ENCODE results near the gene CD55.
"Not testable (repeated sequence)": the region's sequence is repeated elsewhere in the genome, so short reads cannot be mapped to it uniquely, and the experiment has no call there.

CD55 gene

GRCh38 chr1:207314816-207315215, 6.7 kb upstream of the CD55 start:
- H3K9ac ChIP-seq (ENCODE audit: low read length in 5 of 5): no peak overlapping the region
- H3K4me3 ChIP-seq (ENCODE audit: low read depth in 1 of 5, low read length in 5 of 5): no peak overlapping the region
- no peaks in the 10 kb centered on the region for H3K27me3 ChIP-seq (ENCODE audit: control insufficient read depth in 5 of 5, insufficient read depth in 4 of 5, low read length in 5 of 5)
- H3K9me3 ChIP-seq (ENCODE audit: control insufficient read depth in 5 of 5, low read length in 5 of 5): no peaks in the 10 kb centered on the region
- H3K27ac ChIP-seq (ENCODE audit: low read depth, low read length): no peak overlapping the region
- peaks cover 0 to 7% (median 0%) of the 10 kb centered on the region in 5 donors for H3K4me1 ChIP-seq (ENCODE audit: control insufficient read depth in 5 of 5, insufficient read depth in 5 of 5, low read length in 5 of 5)
- H3K36me3 ChIP-seq (ENCODE audit: control insufficient read depth in 5 of 5, insufficient read depth in 5 of 5, low read length in 5 of 5): no peaks in the 10 kb centered on the region

- no peaks in the 10 kb centered on the region for H3K27me3 ChIP-seq (ENCODE audit: control insufficient read depth in 5 of 5, insufficient read depth in 4 of 5, low read length in 5 of 5)
These were observed 6.0 kb upstream of the CD55 start for GRCh38 chr1:207315435-207315834.

GRCh38 chr1:207316141-207316540, 5.3 kb upstream of the CD55 start:
- Histone ChIP-seq H3K9ac (ENCODE audit: low read length in 5 of 5) (no peak overlapping the region), H3K4me3 (ENCODE audit: low read depth in 1 of 5, low read length in 5 of 5) (no peak overlapping the region), H3K36me3 (ENCODE audit: control insufficient read depth in 5 of 5, insufficient read depth in 5 of 5, low read length in 5 of 5) (no peaks in the 10 kb centered on the region), H3K27ac (ENCODE audit: low read depth, low read length) (no peak overlapping the region), H3K27me3 (ENCODE audit: control insufficient read depth in 5 of 5, insufficient read depth in 4 of 5, low read length in 5 of 5) (no peaks in the 10 kb centered on the region), H3K4me1 (ENCODE audit: control insufficient read depth in 5 of 5, insufficient read depth in 5 of 5, low read length in 5 of 5) (peaks cover 0 to 9% (median 0%) of the 10 kb centered on the region in 5 donors), H3K9me3 (ENCODE audit: control insufficient read depth in 5 of 5, low read length in 5 of 5) (no peaks in the 10 kb centered on the region)

More at GRCh38 chr1:207315435-207315834, 6.0 kb upstream of the CD55 start:
- Histone ChIP-seq H3K4me3 (ENCODE audit: low read depth in 1 of 5, low read length in 5 of 5) (no peak overlapping the region), H3K9ac (ENCODE audit: low read length in 5 of 5) (no peak overlapping the region), H3K27ac (ENCODE audit: low read depth, low read length) (no peak overlapping the region), H3K36me3 (ENCODE audit: control insufficient read depth in 5 of 5, insufficient read depth in 5 of 5, low read length in 5 of 5) (no peaks in the 10 kb centered on the region), H3K9me3 (ENCODE audit: control insufficient read depth in 5 of 5, low read length in 5 of 5) (no peaks in the 10 kb centered on the region), H3K4me1 (ENCODE audit: control insufficient read depth in 5 of 5, insufficient read depth in 5 of 5, low read length in 5 of 5) (peaks cover 0 to 5% (median 0%) of the 10 kb centered on the region in 5 donors)

- peaks cover 0 to 11% (median 0%) of the 10 kb centered on the region in 5 donors for H3K4me1 ChIP-seq (ENCODE audit: control insufficient read depth in 5 of 5, insufficient read depth in 5 of 5, low read length in 5 of 5)
- H3K27me3 ChIP-seq (ENCODE audit: control insufficient read depth in 5 of 5, insufficient read depth in 4 of 5, low read length in 5 of 5): no peaks in the 10 kb centered on the region
- H3K9me3 ChIP-seq (ENCODE audit: control insufficient read depth in 5 of 5, low read length in 5 of 5): no peaks in the 10 kb centered on the region
- no peaks in the 10 kb centered on the region for H3K36me3 ChIP-seq (ENCODE audit: control insufficient read depth in 5 of 5, insufficient read depth in 5 of 5, low read length in 5 of 5)
- H3K4me3 ChIP-seq (ENCODE audit: low read depth in 1 of 5, low read length in 5 of 5): no peak overlapping the region
- H3K27ac ChIP-seq (ENCODE audit: low read depth, low read length): no peak overlapping the region
- H3K9ac ChIP-seq (ENCODE audit: low read length in 5 of 5): no peak overlapping the region
These were observed 4.7 kb upstream of the CD55 start for GRCh38 chr1:207316622-207317391.

- H3K4me1 ChIP-seq (ENCODE audit: control insufficient read depth in 5 of 5, insufficient read depth in 5 of 5, low read length in 5 of 5): peaks cover 2 to 18% (median 7%) of the 10 kb centered on the region in 5 donors
- no peaks in the 10 kb centered on the region for H3K27me3 ChIP-seq (ENCODE audit: control insufficient read depth in 5 of 5, insufficient read depth in 4 of 5, low read length in 5 of 5)
- H3K9ac ChIP-seq (ENCODE audit: low read length in 5 of 5): no peak overlapping the region
- no peaks in the 10 kb centered on the region for H3K9me3 ChIP-seq (ENCODE audit: control insufficient read depth in 5 of 5, low read length in 5 of 5)
- H3K4me3 ChIP-seq (ENCODE audit: low read depth in 1 of 5, low read length in 5 of 5): no peak overlapping the region
- no peak overlapping the region for H3K27ac ChIP-seq (ENCODE audit: low read depth, low read length)
- H3K36me3 ChIP-seq (ENCODE audit: control insufficient read depth in 5 of 5, insufficient read depth in 5 of 5, low read length in 5 of 5): no peaks in the 10 kb centered on the region
These were observed 3.9 kb upstream of the CD55 start for GRCh38 chr1:207317561-207317960.

- H3K9ac ChIP-seq (ENCODE audit: low read length in 5 of 5): no peak overlapping the region
- H3K27ac ChIP-seq (ENCODE audit: low read depth, low read length): no peak overlapping the region
- H3K27me3 ChIP-seq (ENCODE audit: control insufficient read depth in 5 of 5, insufficient read depth in 4 of 5, low read length in 5 of 5): no peaks in the 10 kb centered on the region
- H3K4me3 ChIP-seq (ENCODE audit: low read depth in 1 of 5, low read length in 5 of 5): no peak overlapping the region
- peaks cover 2 to 19% (median 10%) of the 10 kb centered on the region in 5 donors for H3K4me1 ChIP-seq (ENCODE audit: control insufficient read depth in 5 of 5, insufficient read depth in 5 of 5, low read length in 5 of 5)
- H3K36me3 ChIP-seq (ENCODE audit: control insufficient read depth in 5 of 5, insufficient read depth in 5 of 5, low read length in 5 of 5): no peaks in the 10 kb centered on the region
- no peaks in the 10 kb centered on the region for H3K9me3 ChIP-seq (ENCODE audit: control insufficient read depth in 5 of 5, low read length in 5 of 5)
These were observed 3.3 kb upstream of the CD55 start for GRCh38 chr1:207318072-207318619.

- no peaks in the 10 kb centered on the region for H3K9me3 ChIP-seq (ENCODE audit: control insufficient read depth in 5 of 5, low read length in 5 of 5)
- no peak overlapping the region for H3K27ac ChIP-seq (ENCODE audit: low read depth, low read length)
- H3K27me3 ChIP-seq (ENCODE audit: control insufficient read depth in 5 of 5, insufficient read depth in 4 of 5, low read length in 5 of 5): no peaks in the 10 kb centered on the region
- no peak overlapping the region for H3K4me3 ChIP-seq (ENCODE audit: low read depth in 1 of 5, low read length in 5 of 5)
- peaks cover 2 to 27% (median 18%) of the 10 kb centered on the region in 5 donors for H3K4me1 ChIP-seq (ENCODE audit: control insufficient read depth in 5 of 5, insufficient read depth in 5 of 5, low read length in 5 of 5)
- H3K9ac ChIP-seq (ENCODE audit: low read length in 5 of 5): no peak overlapping the region
- H3K36me3 ChIP-seq (ENCODE audit: control insufficient read depth in 5 of 5, insufficient read depth in 5 of 5, low read length in 5 of 5): peaks cover 0 to 3% (median 0%) of the 10 kb centered on the region in 5 donors
These were observed 2.3 kb upstream of the CD55 start for GRCh38 chr1:207319199-207319598.

- H3K36me3 ChIP-seq (ENCODE audit: control insufficient read depth in 5 of 5, insufficient read depth in 5 of 5, low read length in 5 of 5); H3K4me3 ChIP-seq (ENCODE audit: low read depth in 1 of 5, low read length in 5 of 5); H3K9ac ChIP-seq (ENCODE audit: low read length in 5 of 5); H3K9me3 ChIP-seq (ENCODE audit: control insufficient read depth in 5 of 5, low read length in 5 of 5); H3K27me3 ChIP-seq (ENCODE audit: control insufficient read depth in 5 of 5, insufficient read depth in 4 of 5, low read length in 5 of 5); H3K27ac ChIP-seq (ENCODE audit: low read depth, low read length): not testable (repeated sequence)
- peaks cover 2 to 27% (median 18%) of the 10 kb centered on the region in 5 donors for H3K4me1 ChIP-seq (ENCODE audit: control insufficient read depth in 5 of 5, insufficient read depth in 5 of 5, low read length in 5 of 5)
These were observed 1.4 kb upstream of the CD55 start for GRCh38 chr1:207320105-207320504.

GRCh38 chr1:207321790-207322645, 540 bp downstream of the CD55 start:
- Histone ChIP-seq H3K4me1 (ENCODE audit: control insufficient read depth in 5 of 5, insufficient read depth in 5 of 5, low read length in 5 of 5) (peaks cover 2 to 23% (median 15%) of the 10 kb centered on the region in 5 donors), H3K4me3 (ENCODE audit: low read depth in 1 of 5, low read length in 5 of 5) (peak overlapping the region; percentile 84 to 99 (median 95)), H3K36me3 (ENCODE audit: control insufficient read depth in 5 of 5, insufficient read depth in 5 of 5, low read length in 5 of 5) (peaks cover 3 to 25% (median 16%) of the 10 kb centered on the region in 5 donors), H3K9ac (ENCODE audit: low read length in 5 of 5) (peak overlapping the region; percentile 79 to 95 (median 92)), H3K27me3 (ENCODE audit: control insufficient read depth in 5 of 5, insufficient read depth in 4 of 5, low read length in 5 of 5) (no peaks in the 10 kb centered on the region), H3K27ac (ENCODE audit: low read depth, low read length) (peak overlapping the region; percentile 95), H3K9me3 (ENCODE audit: control insufficient read depth in 5 of 5, low read length in 5 of 5) (no peaks in the 10 kb centered on the region)

All from subcutaneous abdominal adipose tissue (tissue), 5 donors.